NOMO-1 treated with DMSO at 0.1 percent for 48 hours (cell line): ENCODE measurements around the gene BAIAP2L2.
"Not testable (repeated sequence)": the region's sequence is repeated elsewhere in the genome, so short reads cannot be mapped to it uniquely, and the experiment has no call there.

Experiments
- DNase-seq: peaks from one replicate; lab custom pipeline; 2025; ENCODE audit not compliant: unreplicated experiment; lab: John Stamatoyannopoulos, UW

The BAIAP2L2 gene, protein sequence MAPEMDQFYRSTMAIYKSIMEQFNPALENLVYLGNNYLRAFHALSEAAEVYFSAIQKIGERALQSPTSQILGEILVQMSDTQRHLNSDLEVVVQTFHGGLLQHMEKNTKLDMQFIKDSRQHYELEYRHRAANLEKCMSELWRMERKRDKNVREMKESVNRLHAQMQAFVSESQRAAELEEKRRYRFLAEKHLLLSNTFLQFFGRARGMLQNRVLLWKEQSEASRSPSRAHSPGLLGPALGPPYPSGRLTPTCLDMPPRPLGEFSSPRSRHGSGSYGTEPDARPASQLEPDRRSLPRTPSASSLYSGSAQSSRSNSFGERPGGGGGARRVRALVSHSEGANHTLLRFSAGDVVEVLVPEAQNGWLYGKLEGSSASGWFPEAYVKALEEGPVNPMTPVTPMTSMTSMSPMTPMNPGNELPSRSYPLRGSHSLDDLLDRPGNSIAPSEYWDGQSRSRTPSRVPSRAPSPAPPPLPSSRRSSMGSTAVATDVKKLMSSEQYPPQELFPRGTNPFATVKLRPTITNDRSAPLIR

DNA sequence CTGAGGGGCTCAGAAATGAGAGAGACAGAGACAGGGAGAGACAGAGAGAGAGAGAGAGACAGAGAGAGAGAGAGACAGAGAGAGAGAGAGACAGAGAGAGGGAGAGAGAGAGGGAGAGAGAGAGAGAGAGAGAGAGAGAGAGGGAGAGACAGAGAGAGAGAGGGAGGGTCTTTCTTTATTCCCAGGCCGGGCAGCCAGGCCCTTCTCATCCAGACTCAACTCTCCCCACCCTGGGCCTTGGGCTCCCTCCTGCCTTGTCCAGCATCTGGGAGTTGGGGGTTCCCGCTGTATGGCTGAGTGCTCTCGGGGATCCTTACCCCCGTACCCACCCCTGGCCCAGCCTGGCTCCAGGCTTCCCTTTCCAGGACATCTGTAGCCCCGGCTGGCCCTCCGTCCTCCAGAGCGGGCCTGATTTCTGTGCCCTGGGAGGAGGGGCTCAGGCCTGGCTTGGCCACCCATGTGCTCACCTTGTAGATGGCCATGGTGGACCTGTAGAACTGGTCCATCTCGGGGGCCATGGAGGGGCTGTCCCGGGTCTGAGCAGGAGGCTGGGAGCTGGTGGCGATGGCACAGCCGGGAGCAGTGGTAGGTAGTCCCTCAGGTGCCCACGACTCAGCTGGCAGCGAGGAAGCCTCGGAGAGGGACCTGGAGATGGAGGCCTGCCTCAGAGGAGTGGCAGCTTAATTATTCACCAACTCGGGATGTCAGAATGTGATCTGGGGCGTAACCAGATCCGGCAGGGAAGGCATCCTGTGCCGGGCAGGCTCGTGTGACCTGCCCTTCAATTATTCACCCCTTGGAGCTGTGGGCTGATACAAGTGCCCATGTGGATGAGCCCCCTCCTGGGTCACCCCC lies at the start of gene BAIAP2L2:
BAIAP2L2 (minus strand) TSS at position 677 of the 855 bp plus-strand sequence; CDS start at position 518, 159 bp downstream.
- DNase-seq: no peak

DNA sequence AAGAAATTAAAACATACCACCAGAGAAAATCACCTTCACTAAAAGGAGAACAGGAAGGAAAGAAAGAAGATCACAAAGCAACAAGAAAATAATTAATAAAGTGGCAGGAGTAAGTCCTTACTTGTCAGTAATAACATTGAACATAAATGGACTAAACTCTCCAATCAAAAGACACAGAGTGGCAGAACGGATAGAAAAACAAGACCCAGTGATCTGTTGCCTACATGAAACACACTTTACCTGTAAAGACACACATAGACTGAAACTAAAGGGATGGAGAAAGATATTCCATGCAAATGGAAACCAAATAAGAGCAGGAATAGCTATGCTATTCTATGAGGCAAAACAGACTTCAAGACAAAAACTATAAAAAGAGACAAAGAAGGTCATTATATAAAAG lies 45.2 kb upstream of the BAIAP2L2 start:
- no peak for DNase-seq

DNA sequence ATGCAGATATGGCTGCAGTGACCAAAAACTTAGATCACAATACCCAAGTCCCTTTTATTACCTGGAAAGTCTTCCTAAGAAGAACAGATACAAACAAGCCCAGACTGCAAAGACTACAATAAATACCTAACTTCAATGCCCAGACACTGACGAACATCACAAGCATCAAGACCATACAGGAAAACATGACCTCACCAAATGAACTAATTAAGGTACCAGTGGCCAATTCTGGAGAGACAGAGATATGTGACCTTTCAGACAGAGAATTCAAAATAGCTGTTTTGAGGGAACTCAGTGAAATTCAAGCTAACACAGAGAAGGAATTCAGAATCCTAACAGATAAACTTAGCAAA lies 44.1 kb upstream of the BAIAP2L2 start:
- not testable (repeated sequence) for DNase-seq

DNA sequence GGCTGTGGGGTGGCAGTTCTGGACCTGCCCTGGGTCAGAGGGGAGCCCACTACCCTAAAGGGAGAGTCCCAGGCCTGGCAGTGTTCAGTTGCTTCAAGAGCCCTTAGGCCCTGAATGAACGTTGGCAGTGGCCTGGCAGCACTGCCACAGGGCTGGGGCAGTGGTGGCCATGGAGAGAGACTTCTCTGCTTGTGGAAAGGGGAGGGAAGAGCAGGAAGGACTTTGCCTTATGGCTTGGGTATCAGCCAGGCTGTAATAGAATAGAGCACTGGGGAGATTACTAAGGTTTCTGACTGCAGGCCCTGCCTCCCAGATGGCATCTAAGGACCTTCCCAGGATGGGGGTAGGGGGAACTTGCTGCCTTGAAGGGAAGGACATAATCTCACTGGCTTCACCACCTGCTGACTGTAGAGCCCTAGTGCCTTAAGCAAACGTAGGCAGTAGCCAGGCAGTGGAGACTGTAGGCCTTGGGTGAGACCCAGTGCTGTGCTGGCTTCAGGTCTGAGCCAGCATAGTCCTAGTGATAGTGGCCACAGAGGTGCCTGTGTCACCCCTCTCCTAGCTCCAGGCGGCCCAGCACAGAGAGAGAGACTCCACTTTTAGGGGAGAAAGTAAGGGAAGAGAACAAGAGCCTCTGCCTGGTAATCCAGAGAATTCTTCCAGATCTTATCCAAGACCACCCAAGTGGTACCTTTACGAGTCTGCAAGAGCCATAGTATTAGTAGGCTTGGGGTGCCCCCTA lies 43.5 kb upstream of the BAIAP2L2 start:
- no peak for DNase-seq

DNA sequence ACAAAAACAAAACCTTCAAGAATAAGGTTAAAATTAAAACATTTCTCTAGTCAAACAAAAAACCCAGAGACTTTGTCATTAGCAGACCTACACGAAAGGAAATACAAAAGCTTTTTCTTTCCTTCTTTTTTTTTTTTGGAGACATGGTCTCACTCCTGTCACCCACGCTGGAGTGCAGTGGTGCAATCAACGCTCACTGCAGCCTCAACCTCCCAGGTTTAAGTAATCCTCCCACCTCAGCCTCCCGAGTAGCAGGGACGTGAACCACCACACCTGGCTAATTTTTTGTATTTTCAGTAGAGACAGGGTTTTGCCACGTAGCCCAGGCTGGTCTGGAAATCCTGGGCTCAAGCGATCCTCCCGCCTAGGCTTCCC lies 40.6 kb upstream of the BAIAP2L2 start:
- no peak for DNase-seq

DNA sequence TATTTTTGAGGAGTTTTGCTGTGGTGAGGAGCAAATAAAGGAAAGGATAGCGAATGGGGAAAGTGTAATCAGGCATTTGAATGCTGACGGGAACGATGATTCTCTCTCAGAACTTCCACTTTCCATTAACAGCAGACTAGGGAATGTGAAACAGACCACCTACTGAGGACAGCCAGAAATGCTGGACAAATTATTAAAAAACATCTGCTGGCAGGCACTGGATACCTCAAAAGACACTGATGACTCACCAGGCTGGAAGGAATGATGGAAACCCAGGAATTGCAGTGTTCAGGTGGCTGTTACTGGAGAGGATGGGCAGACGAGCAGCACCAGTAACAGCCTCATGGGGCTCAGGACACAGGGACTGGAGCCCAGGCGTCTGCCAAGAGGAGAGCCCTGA lies 37.8 kb upstream of the BAIAP2L2 start:
- no peak for DNase-seq

DNA sequence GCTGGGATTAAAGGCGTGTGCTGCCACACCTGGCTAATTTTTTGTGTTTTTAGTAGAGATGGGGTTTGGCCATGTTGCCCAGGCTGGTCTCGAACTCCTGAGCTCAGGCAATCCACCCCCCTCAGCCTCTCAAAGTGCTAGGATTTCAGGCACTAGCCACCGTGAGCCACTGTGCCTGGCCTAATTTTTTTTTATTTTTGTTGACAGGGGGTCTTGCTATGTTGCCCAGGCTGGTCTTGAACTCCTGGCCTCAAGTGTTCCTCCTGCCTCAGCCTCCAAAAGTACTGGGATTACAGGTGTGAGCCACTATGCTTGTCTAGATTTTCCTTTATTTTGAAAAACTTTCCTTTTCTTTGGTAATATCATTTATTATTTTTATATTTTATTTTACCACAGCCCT lies 35.7 kb upstream of the BAIAP2L2 start:
- not testable (repeated sequence) for DNase-seq

DNA sequence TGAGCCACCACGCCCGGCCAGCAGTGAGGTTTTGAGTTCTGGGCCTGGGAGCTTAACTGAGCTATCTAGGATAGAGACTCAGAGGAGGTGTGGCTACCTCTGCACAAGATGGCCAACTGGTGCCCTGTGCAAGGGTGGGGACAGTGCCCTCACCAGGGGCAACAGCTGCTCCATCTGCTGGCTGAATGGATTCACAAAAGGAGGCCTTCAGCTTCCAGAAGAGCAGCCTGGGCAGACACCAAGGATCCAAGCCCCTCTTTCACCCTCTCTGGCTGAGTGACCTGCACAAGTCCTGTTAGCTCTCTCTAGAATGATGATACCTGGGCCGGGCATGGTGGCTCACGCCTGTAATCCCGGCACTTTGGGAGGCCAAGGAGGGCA lies 33.5 kb upstream of the BAIAP2L2 start:
- no peak for DNase-seq

DNA sequence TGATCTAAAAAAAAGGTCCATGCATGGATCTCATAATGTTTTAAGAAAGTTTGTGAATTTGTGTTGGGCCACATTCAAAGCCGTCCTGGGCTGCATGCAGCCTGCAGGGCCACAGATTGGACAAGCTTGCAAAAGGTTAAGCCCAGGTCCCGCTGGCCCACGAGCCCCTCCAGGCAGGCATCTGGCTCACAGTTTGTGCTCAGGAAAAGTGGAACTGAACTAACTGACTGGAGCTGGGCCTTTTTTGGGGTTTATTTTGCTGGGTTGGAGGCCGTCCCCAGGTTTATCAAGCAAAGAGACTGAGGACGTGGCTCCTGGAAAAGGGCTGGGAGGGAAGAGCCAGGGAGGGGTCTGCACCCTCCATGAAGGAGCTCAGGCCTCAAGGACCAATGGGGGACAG lies 32.1 kb upstream of the BAIAP2L2 start:
- no peak for DNase-seq

DNA sequence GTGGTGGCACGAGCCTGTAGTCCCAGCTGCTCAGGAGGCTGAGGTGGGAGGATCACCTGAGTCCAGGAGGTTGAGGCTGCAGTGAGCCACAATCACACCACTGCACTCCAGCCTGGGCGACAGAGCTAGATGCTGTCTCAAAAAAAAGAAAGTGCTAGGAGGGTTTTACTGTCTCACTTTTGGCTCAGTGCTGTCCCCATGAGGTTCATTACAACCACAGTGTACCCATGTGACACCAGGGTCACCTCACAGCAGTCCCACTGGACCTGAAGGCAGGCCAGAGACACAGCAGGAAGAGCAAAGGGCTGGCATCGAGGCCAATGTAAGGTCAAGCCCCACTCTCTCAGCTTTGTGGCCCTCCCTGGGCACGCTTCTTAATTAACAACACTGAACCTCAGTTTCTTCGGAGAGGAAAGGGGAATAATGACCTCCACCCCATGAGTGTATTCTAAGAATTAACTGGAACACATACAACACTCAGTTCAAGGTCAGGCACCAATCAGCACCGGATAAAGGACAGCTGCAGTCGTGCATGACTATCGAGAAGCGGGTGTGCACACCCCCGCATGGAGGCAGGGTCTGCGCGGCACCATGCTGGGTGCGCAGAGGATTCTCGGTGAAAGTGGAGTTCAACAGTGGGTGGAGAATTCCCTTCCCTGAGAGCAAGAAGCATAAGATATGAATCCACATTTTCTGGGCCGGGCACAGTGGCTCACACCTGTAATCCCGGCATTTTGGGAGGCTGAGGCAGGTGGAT lies 30.9 kb upstream of the BAIAP2L2 start:
- no peak for DNase-seq

DNA sequence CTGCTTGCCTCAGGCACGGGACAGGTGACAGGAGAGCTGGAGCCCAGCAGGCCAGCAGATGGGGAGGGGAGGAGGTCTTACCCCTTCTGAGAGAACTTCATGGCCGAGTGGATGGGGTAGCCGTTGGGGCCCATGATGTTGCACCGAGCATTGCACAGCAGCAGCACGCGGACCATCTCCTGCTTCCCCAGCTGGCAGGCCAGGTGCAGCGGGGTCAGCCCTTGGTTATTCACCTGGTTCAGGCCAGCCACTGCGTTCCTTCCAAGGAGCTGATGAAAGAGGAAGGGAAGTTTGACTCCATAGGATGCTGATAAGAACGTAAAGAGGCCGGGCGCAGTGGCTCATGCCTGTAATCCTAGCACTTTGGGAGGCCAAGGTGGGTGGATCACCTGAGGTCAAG lies 29.4 kb upstream of the BAIAP2L2 start:
- no peak for DNase-seq

DNA sequence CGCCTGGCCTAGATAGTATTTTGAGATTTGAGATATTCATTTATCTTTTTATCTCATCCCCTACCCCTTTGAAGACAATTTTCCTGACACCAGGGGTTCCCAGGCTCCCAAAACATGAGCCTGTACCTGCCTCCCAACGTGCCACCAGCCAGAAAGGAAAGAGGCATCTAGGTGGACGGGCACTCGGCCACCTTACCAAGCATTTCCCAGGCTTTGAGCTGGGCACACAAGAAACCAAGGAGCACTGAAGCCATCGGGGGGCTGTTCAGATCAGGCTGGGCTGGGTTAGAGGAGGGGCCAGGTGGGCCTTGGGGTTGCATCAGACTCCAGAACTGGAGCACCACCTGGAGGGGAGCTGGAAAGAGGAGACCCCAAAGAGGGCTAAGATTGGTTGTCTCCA lies 28.5 kb upstream of the BAIAP2L2 start:
- no peak for DNase-seq

DNA sequence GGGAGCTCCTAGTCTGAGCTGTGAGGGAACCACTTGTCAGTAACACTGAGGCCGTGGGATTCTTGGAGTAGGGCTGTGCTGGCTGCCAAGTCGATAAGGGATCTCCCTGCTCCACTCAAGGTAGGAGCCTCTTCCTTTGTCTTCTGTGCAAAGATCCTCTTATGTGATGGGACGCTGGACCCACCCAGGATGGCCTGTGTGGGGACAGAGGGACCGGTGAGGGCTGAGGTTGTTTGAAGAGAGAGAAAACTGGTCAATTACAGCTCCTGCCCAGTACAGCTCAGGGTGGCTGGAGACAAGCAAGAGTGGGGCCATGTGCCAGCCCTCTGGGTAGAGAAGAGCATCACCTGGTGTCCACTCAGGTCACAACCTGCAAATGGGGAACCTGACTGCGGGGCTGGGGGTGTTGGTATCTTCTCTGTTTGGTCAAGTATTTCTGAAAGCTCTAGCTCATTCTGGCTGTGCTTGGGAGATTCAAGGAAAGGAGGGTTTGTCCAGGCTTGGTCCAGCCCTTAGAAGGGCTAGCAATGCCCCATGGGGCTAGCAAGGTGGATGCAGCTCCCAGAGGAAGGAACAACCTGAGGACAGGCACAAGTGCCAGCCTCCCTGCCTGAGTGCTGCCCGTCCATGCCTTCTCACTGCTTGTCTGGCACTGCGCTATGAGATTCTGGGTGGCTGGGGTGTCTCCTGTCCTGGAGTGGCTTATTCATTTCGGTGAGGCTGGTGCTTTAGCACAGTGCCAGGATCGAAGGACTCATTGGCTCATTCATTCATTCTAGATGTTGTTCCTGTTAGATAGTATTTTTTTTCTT lies 27.6 kb upstream of the BAIAP2L2 start:
- DNase-seq: no peak

DNA sequence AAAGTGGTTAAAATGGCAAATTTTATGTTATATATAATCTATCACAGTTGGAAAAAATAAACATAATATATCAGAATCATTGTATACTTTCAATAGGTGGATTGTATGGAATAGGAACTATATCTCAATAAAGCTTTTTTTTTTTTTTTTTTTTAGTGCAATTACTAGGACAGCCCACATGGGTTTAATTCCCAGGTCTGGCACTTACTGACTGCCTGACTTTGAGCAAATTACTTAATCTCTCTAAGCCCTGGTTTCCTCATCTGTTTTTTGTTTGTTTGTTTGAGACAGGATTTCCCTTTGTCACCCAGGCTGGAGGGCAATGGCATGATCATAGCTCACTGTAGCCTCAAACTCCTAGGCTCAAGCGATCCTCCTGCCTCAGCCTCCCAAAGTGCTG lies 26.1 kb upstream of the BAIAP2L2 start:
- DNase-seq: no peak

DNA sequence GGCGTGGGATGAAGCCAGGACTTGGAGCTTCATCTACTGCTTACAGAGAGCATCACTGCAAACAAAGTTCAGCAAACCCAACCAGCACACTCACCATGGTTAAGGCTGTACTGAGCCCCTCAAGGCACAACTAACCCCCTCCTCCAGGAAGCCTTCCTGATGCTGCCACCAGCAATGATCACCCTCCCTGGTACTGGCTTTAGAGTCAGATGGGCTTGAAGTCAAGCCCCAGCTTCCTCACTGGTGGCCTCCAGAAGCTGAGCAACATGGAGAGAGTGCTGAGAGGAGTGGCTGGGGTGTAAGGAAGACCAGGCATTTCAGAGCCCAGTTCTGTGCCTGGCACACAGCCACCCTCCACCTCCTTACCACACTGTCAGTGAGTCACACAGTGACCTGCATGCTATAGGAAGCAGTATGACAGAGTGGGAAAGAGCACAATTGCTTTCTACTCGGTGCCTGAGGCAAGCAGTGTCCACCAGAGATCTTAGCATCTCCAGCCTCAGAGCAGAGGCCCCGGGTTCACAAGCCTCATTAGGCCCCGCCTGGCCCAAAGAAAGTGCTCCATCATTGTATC lies 24.7 kb upstream of the BAIAP2L2 start:
- no peak for DNase-seq

DNA sequence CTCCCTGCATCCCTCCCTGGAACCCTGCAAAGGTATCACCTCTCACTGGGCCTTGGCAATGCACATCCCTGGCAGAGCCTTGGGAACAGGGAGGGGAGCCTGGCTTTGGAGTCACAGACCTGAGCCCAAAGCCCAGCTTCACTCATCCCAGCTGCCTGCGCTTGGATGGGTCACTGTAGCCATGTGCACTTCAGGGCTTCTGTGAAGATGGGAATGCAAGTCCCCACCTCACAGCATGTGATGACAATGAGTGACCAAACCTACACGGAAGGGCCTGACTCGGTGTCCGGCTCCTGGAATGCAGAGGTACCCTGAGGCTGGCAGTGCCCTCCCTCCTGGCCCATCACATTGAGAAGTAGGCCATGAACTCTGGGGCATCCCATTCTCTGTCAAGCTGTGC lies 22.8 kb upstream of the BAIAP2L2 start:
- no peak for DNase-seq

DNA sequence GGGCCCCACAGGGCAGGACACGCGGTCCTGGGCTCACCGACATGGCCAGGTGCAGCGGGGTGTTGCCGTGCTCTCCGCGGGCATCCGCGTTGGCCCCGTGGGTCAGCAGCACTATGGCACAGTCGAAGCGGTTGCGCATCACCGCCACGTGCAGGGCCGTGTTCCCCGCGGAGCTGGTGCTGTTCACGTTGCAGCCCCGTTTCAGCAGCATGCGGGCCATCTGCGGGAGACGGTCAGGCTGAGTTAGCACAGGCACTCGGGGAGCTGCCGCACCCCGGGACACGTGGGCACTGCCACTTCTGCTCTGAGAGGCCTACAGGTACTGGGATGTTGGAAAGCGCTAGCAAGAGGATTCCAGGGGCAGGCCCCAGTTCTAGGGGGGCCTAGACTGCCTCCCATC lies 22.3 kb upstream of the BAIAP2L2 start:
- DNase-seq: no peak

DNA sequence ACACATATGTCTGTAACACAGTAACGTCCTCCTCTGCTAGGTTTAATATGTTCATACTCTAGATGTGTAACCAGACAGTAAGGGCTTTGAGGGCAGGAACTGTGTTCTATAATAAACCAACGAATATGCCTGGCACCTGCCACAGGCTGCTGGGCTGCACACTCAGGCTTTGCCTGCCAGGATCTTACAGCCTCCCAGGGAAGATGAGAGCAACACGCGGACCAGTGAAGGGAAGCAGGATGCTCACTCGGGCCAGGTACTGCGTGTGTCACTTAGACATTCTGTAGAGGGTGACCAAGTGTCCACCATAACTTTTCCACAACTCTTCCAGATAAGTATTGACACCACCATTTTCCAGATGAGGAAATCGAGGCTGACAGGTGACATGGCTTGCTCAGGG lies 21.7 kb upstream of the BAIAP2L2 start:
- no peak for DNase-seq

DNA sequence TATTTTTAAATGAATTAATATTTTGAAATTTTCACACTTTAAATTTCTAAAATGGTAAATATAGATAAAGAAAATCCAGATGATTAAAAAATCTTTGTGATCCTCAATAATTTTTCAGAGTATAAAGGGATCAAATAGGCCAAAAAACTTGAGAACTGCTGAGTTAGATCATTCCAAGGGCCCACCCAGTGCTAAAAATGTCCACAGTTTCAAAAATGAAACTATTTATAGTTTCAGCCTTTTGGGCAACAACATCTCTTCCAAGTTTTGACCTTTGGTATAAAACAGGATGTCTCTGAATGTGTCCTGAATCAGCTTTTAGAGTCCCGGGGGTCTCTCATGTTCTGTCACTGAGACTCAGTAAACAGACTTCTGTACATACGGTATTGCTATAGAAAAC lies 20.9 kb upstream of the BAIAP2L2 start:
- DNase-seq: no peak

DNA sequence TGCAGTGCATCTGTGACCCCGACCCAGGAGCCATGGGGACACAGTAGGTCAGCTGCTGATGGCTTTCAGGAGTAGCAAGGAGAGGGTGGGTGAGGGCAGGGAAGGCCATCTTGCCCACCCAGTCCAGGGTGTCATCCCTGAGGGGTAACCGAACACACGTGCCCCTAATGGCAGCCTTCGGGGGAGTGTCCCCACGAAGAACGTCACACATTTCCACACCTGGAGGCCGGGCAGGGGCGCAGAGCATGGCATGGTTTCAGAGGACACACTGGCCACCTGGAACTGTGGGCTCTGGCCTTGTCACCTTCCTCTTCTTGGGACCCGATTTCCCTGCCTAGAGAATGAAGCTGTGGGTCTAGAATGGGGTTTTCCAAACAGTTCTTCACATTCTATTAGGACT lies 19.4 kb upstream of the BAIAP2L2 start:
- no peak for DNase-seq
